Activated effector memory CD4-positive, alpha-beta T cell treated with Interleukin-2 at 50 U/mL for 16 hours (primary cell): ENCODE results near the gene PCGF3.
"Not testable (repeated sequence)": the region's sequence is repeated elsewhere in the genome, so short reads cannot be mapped to it uniquely, and the experiment has no call there.

ENCODE experiments used
- DNase-seq: peaks from one replicate; pipeline ENCODE4 v3.0.0-alpha.2; 2020

Gene PCGF3

DNA sequence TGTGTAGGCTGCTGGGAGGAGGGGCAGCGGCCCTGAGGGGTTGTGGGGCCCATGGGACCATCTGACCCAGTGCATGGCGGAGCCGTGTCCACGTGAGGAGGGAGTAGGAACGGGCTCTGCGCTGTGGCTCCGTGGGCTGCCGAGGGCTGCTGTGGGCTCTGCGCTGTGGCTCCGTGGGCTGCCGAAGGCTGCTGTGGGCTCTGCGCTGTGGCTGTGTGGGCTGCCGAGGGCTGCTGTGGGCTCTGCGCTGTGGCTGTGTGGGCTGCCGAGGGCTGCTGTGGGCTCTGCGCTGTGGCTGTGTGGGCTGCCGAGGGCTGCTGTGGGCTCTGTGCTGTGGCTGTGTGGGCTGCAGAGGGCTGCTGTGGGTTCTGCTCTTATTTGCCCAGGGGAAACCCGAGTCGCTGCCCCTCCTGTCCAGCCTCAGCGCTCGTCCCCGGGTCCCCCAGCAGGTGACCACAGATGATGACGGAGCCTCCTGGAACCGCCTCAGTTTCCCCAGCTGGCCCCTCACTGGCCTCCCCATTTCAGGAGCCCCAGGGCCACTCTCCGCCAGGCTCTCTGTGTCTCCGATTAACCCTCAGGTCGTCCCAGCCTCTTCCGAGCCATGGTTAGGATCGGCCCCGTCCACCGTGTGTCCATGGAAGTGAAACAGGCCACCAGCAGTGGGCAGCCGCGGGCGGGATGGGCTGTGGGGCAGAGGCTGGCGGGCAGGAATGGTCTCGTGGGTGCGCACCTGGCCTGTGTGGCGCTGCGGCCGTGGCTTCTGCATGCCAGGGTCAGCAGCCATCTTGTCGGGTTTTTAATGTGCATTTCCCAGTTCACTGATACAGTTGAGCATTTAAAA is 20.0 kb downstream of the PCGF3 start:
- no peak for DNase-seq

DNA sequence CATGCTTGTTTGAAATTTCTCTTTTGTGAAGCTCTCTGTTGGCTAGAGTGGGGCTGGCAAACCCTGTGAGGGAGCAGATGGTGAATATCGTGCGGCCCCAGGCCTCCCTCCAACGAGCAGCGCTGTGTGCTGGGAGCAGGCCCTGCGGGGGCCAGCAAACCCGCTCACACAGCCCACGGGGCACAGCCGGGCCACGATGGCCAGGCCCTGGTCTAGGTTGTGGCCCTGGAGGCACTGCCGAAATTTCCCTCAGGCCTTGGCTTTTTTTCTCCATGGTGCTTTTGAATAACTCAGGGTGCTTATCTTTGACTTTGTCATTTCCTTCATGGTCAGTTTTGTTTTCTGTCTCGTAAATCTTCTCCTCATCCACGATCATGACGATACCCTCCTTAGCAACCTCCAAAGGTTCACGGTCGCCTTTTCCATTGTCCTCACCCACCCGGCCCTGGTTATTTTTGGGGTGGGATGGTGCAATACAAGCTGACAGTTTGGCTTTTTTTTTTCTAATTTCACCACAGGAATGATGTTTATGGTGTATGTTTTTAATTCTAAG is 20.7 kb downstream of the PCGF3 start:
- DNase-seq = no peak

DNA sequence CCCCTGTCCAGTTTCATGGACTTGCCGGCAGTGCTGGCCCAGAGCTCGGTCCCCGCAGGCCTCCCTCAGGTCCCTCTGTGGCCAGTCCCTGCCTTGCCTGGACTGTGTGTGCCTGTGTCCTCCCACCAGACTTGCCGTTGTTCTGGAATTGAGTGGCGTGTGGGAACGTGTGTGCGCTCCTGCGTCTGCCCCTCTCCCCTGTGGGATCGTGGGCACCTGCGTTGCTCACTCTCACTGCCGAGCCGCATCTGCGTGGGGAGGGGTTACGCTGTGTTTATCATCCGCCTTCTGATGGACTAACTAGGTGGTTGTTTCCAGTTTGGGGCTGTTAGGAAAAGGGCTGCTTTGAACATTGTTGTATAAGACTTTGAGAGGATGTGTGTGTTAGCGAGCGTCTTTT is 21.2 kb downstream of the PCGF3 start:
- no peak for DNase-seq

DNA sequence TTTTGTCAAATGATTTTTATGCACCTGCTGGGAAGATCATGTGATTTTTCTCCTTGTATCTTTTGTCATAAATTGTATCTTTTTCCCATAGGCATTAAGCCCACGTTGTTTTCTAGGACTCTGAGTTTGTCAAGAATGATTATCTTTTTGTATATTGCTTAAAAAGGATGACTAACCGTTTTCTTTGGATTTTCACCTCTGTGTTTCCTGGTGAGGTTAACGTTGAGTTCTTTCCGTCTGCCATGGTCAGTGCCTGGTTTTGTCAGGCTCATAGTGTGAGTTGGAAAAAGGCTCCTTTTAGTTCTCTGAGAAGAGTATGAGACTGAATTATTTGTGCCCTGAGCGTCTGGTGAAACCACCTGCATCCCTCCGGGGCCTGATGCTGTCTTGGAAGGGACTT is 21.9 kb downstream of the PCGF3 start:
- no peak for DNase-seq

DNA sequence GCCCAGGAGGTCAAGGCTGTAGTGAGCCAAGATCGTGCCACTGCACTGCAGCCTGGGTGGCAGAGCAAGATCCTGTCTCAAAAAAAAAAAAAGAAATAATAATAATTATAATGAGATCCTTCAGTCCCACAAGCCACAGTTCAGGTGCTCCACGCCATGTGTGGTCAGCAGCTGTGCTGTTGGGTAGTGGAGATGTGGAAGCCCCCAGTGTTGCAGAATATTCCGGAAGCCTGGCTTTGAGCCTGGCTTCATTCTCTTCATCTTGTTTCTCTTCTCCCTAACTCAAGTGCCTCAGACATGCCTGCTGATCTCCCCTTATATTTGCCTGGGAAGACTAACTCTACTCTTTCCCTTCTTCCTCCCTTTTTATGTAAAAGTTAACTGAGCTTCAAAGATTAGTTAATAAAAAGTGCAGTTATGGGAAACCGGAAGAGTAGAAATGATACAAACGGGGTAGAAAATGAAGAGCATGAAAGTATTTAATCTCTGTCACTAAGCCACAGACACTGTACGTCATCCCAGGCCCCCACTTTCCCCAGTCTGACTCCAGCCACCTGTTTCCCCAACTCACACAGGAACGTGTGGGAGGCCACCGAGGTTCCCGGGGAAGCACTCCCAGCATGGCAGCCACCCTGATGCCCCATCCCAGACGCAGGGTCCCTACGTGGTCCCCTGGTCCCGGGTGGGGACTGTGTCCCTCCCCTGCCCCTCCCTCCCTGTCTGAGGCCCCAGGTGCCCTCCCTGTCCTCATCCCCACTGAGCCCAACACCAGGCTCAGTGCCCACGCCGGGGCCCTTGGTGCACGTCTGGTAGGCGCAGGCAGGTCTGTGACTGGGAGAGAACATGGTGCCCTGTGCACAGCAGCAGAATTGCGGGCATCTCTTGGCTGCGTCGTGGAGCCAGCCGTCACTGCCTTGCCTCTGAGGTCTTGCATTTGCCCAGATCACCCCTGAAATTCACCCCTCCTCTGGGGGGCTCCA is 24.0 kb downstream of the PCGF3 start:
- no peak for DNase-seq

DNA sequence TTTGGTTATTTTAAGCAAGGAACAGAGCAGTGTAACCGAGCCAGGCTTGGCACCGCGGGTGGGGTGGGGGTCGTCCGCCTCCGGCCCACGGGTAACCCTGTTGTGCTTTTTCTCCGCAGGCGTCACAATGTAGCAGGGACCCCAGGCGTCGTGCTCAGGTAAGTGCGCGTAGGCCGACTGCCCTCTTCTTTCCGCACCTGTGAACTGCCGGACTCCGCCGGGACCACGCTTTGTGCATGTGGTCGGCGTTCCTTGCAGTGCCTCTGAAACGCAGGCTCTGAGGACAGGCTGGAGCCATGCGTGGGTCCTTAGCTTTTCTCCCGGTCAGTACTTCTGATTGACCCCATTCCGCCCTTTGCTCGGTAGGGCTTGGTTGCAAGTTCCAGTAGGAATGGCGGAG is 24.9 kb downstream of the PCGF3 start:
- no peak for DNase-seq

DNA sequence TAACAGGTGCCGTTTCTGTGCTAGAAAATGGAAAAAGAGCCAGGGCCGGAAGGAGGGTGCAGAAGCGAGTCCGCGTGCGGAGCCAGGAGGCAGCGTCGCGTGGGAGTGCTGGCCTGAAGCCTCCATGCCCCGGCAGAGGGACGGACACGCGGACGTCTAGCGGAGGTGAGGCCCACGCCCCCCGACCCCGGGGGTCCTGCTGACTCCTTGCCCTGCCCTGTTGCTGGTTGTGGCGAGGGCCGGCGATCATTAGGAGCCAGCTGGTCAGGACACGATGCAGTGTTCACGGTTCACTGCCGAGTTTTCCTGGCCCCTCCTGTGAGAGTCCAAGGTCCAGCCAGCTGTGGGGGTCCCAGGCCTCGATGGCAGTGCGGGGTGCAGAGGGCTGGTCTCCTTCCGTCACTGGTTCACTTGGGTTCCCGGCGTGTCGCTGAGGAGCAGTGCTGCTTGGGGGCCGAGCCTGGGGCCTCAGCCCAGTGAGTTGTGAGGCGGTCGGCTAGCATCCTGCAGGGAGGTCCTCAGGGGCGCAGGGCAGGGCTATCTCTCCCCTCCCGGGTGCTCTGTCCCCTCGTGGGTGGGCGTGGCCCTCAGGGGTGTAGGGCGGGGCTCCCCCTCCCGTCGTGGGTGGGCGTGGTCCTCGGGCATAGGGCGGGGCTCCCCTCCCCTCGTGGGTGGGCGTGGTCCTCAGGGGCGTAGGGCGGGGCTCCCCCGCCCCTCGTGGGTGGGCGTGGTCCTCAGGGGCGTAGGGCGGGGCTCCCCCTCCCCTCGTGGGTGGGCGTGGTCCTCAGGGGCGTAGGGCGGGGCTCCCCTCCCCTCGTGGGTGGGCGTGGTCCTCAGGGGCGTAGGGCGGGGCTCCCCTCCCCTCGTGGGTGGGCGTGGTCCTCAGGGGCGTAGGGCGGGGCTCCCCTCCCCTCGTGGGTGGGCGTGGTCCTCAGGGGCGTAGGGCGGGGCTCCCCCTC is 25.6 kb downstream of the PCGF3 start:
- DNase-seq = not testable (repeated sequence)

DNA sequence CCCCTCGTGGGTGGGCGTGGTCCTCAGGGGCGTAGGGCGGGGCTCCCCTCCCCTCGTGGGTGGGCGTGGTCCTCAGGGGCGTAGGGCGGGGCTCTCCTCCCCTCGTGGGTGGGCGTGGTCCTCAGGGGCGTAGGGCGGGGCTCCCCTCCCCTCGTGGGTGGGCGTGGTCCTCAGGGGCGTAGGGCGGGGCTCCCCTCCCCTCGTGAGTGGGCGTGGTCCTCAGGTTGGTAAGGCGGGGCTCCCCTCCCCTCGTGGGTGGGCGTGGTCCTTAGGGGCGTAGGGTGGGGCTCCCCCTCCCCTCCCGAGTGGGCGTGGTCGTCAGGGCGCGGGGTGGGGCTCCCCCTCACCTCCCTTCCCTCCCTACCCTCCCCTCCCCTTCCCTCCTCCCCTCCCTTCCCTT is 26.3 kb downstream of the PCGF3 start:
- not testable (repeated sequence) for DNase-seq

DNA sequence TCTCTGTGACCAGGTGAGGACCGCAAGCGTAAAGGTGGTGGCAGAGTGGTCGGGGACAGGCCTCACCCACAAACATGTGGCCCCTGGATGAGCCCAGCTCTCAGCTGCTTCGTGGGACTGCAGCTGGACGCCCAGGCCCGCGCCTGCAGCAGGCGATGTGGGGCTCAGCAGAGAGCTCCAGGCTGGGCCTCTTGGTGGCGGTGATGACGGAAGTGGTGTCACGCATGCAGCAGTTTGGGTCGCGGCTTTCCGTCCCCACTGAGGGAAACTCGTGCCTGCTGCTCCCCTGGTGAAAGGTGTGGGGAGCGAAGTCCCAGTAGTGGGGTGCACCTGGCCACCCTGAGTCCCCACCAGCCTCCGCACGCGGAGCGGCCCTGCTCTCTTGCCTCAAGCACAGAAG is 26.9 kb downstream of the PCGF3 start:
- no peak for DNase-seq

DNA sequence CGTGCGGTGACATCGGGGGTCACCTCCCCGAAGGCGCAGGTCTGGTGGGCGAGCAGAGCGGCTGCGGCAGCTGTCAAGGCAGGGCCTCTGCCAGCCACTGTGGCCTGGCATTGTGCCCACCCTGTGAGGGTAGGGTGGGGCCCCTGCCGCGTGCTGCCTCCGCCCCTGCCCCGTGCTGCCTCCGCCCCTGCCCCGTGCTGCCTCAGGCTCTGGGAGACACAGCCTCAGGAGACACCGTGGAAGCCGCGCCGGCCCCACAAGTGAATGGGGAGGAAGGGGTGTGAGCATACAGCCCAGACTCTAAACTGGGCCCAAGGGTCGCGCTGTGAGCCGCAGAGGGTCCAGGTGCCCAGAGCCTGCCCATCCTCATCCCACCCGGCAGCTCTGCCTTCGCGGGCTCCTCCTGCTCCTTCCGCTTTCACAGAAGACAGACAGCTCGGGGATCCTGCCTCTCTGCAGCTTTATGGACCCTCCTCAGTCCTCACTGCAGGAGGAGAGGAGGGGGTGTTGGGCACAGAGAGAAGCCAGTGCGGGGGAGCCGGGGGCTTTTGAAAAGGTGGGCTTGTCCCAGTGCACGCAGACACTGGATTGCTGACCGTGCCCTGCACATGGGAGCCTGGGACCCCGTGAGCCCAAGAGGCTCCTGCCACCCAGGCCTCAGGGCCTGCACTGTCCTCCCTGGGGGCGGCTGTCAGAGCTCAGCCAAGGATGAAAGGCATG is 27.4 kb downstream of the PCGF3 start:
- DNase-seq = no peak

DNA sequence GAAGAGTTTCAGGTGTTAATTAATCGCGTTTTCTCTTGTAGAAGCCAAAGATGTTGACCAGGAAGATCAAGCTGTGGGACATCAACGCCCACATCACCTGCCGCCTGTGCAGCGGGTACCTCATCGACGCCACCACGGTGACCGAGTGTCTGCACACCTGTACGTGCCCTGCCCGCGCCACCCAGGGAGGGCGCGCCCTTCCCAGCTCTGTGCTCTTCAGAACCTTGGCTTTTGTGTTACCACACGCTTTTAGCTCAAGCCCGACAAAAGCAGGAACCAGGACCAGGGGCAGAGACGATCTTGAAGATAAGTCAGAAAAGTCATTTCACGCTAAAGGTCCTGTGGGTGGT is 28.0 kb downstream of the PCGF3 start:
- no peak for DNase-seq

DNA sequence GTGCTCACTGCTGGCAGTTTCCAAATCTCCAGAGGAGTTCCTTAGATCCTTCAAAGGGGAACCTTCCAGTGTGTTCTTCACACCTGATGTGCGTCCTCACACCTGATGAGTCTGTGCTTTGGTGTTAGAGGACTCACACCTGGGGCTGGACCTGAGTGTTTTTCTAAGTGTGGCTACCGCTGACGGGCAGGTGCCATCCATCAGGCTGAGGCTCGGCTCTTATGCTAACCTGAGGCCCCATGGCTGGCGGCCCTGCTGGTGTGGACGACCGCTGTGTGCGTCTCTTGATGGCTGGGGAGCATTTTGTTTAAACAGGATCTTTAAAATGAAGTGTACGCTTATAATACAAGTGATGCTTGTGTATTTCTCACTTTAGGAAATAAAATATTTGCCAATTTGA is 28.4 kb downstream of the PCGF3 start:
- no peak for DNase-seq

DNA sequence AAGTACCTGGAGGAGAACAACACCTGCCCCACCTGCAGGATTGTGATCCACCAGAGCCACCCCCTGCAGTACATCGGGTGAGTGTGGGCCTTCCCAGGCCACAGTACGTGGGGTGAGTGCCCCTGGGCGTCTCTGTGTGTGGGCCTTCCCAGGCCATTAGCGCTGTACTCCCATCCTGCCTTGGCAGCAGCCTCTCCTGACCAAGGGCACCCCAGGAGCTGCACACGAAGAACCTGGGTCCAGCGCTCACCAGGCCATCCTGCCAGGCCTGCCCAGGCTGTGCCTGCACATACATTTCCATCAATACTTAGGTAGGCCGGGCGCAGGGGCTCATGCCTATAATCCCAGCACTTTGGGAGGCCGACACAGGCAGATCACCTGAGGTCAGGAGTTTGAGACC is 29.3 kb downstream of the PCGF3 start:
- no peak for DNase-seq

DNA sequence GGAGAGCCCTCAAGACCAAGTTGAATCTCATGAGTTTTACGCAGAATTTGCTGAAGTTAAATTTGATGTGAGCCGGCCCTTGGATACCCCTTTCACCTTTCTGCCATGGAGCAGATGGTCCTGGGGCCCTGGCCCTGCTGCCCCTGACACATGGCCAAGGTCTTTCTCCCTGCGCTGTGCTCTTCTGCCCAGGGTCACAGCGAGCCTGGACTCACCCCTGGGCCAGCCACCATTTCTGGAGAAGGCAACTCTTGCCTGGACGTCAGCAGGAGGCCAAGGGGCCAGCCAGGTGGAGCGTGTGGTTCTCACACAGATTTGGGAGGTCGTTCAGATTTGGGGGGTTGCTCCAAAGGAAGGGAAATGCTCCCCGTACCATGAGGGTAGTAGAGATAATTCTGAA is 30.0 kb downstream of the PCGF3 start:
- DNase-seq = no peak

DNA sequence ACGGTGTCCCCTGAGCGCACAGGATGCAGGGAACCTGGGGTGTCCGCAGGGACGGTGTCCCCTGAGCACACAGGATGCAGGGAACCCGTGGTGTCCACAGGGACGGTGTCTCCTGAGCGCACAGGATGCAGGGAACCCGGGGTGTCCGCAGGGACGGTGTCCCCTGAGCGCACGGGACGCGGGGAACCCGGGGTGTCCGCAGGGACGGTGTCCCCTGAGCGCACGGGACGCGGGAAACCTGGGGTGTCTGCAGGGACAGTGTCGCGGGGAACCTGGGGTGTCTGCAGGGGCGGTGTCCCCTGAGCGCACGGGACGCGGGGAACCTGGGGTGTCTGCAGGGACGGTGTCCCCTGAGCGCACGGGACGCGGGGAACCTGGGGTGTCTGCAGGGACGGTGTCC is 30.9 kb downstream of the PCGF3 start:
- DNase-seq = not testable (repeated sequence)

DNA sequence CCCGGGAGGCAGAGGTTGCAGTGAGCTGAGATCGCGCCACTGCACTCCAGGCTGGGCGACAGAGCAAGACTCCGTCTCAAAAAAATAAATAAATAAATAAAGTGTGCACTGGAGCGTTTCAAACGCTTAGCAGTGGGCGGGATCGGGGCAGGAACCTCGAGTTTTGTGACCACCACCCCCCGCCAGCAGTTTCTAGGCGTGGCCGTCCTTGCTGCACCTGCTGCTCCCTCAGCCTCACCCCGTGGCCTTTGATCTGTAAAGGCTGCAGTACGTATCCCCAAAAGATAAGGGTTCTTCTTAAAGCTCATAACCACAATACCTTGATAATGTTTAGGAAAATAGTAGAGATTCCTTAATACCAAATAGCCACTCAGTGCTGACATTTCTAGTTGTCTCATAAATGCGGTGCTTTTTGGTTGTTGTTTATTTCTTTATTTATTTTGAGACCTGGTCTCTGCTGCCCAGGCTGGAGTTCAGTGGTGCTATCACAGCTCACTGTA is 33.2 kb downstream of the PCGF3 start:
- DNase-seq = no peak

DNA sequence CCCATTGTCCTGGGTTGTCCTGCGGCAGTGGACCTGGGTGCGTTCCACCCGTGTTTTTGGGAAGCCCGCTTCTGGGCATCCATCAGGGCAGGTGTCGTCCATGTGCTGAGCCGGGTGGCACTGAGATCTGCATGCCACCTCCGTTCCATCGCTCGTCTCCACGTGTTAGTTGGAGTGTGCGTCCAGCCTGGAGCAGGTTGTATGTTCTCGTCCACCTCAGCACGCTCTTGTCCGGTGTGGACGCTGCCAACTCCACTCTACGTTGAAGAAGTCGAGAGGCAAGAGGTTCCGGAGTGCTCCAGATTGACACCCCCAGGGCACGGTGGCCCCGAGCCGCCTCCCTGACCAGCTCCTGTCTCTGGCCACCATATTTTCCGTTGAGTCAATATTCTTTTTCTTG is 33.9 kb downstream of the PCGF3 start:
- no peak for DNase-seq

DNA sequence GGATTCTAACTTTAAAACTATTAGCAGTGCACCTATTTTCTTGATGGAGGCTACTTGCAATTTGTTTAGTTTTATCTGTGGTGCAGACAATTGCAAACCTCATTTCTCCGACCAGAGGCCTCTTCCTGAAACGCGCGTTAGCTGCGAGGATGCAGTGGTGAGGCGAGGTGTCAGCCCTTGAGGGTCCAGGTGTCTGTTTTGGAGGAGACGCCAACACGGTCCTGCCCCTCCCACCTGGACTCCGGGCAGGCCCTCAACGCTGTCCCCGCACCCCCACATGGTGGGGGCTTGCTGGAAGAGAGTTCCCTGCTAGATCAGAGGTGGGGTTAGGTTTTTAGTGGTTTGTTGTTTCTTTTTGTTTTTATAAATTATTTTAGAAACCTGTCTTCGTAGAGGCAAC is 34.4 kb downstream of the PCGF3 start:
- no peak for DNase-seq

DNA sequence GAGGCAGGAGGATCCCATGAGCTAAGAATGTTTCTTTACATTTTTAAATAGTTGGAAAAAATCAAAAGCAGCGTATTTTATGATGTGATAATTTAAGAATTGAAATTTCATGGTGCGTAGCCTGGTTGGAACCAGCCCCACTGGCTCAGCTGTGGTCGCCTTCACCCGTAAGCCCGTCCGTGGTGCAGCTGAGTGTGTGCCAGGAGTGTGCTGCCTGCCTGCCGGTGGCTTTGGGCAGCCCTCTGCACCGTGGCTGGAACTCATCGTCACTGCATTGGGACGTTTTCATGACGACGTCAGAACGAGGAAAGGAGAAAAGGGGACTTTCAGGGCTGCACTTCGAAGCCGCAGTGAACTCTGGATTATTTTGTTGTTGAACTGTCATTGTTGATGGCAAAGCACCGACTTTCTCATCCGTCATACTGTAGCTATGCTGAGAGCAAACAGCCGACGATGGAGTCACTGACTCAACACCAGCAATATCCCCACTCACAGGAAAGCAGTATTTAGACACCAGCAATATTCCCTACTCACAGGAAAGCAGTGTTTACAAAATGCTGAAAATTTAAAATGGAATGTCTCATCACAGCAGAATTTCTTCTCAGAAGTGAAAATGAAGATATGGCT is 35.1 kb downstream of the PCGF3 start:
- no peak for DNase-seq

DNA sequence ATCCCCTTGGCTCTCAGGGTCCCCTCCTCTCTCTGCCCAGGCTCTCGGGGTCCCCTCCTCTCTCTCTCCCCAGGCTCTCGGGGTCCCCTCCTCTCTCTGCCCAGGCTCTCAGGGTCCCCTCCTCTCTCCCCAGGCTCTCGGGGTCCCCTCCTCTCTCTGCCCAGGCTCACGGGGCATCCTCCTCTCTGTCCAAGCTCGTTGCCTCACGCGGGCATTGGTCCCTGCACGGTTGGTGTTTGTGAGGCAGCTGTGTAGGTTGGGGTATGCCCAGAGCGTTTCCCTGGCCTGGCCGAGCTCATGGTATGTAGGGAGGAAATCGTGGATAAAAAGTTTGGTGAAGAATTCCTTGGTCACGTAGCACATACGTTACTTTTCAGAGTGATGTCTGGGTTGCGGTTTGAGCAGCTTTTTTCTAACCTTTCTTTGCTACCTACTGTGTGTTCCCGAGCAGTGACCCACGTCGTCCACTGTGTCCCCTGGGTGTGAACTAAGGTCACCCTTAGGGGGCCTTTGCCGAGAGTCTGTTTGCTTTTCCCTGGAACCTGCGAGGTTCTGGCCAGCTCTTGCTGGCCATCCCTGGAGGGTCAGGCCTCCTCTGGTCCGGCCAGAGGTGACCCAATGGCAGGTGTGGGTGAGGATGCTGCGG is 36.6 kb downstream of the PCGF3 start:
- DNase-seq = no peak
